NCI-H146 (cell line): ENCODE measurements around the gene ZCCHC24.

Experiments used
- DNase-seq: peaks from one replicate; lab custom pipeline; 2025; lab: John Stamatoyannopoulos, UW

Gene ZCCHC24

GRCh38 chr10:79397575-79398303 lies 47.7 kb downstream of the ZCCHC24 start:
- DNase-seq, result no peak

- no peak for DNase-seq
Measured at GRCh38 chr10:79397051-79397450, 48.4 kb downstream of the ZCCHC24 start.

GRCh38 chr10:79396520-79396919 lies 48.9 kb downstream of the ZCCHC24 start:
- no peak for DNase-seq

- no peak for DNase-seq
Measured at GRCh38 chr10:79394664-79395063, 50.8 kb downstream of the ZCCHC24 start.

- no peak for DNase-seq
Measured at GRCh38 chr10:79393924-79394610, 51.4 kb downstream of the ZCCHC24 start.

- DNase-seq, result no peak
Measured at GRCh38 chr10:79393221-79393923, 52.1 kb downstream of the ZCCHC24 start.

- no peak for DNase-seq
Measured at GRCh38 chr10:79392506-79393176, 52.8 kb downstream of the ZCCHC24 start.

GRCh38 chr10:79392020-79392398 lies 53.4 kb downstream of the ZCCHC24 start:
- no peak for DNase-seq

- DNase-seq, result no peak
Measured at GRCh38 chr10:79391231-79392019, 54.0 kb downstream of the ZCCHC24 start.

GRCh38 chr10:79390551-79391229 lies 54.7 kb downstream of the ZCCHC24 start:
- DNase-seq, result no peak

- DNase-seq, result no peak
Measured at GRCh38 chr10:79390057-79390456, 55.4 kb downstream of the ZCCHC24 start.

- DNase-seq, result no peak
Measured at GRCh38 chr10:79387974-79388850, 57.2 kb downstream of the ZCCHC24 start.

- no peak for DNase-seq
Measured at GRCh38 chr10:79387466-79387973, 57.9 kb downstream of the ZCCHC24 start.

- no peak for DNase-seq
Measured at GRCh38 chr10:79386637-79387465, 58.6 kb downstream of the ZCCHC24 start.

- DNase-seq, result no peak
Measured at GRCh38 chr10:79385804-79386531, 59.5 kb downstream of the ZCCHC24 start.

GRCh38 chr10:79385392-79385795 lies 60.0 kb downstream of the ZCCHC24 start:
- DNase-seq, result no peak

GRCh38 chr10:79384773-79385391 lies 60.5 kb downstream of the ZCCHC24 start:
- no peak for DNase-seq
